ENCODE measurements around the gene DUSP7.

Gene DUSP7

DNA sequence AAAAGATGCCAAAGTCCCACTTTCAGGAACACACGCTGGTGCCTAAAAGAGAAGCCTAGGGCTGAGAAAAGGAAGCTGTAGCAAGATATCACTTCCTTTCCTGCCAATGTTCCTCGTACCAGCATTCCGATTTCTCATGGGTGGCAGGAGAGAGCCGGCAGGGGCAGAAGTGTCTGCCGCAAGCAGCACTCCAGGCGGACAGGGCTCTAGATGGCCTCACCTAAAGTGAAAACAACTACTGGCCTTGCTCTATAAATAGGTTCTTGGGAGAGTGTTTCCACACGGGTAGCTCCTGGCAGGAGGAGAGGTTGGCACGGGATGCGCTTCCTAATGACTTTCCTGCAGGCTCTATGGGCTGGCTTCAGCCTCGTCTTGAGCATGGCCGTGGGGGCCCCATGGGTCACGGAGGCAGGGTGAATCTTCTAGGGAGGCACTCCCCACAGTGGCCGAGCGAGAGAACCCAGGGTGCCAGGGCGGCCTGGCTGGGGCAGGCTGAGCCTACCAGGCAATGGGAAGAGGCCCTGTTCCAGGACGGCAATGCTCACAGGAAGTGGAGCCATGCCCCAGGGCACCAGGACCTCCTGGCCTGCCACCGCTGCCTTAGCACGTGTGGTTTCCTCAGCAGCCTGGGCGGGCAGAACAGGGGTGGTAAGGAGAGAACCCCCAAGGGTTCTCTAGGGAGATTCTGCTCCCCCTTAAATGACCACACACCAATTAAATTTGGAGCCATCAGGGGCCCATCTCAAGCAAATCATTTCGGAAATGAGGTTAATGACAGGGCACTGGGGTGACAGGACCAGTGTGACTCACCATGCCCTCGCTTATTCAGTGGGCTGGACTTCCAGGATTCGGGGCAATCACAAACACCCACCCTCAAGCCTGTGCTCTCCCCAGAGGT lies 14.6 kb upstream of the DUSP7 start:
- no peak for DNase-seq (ENCODE audit: extremely low read depth, low read depth)
- TF ChIP-seq, protein P1, sequence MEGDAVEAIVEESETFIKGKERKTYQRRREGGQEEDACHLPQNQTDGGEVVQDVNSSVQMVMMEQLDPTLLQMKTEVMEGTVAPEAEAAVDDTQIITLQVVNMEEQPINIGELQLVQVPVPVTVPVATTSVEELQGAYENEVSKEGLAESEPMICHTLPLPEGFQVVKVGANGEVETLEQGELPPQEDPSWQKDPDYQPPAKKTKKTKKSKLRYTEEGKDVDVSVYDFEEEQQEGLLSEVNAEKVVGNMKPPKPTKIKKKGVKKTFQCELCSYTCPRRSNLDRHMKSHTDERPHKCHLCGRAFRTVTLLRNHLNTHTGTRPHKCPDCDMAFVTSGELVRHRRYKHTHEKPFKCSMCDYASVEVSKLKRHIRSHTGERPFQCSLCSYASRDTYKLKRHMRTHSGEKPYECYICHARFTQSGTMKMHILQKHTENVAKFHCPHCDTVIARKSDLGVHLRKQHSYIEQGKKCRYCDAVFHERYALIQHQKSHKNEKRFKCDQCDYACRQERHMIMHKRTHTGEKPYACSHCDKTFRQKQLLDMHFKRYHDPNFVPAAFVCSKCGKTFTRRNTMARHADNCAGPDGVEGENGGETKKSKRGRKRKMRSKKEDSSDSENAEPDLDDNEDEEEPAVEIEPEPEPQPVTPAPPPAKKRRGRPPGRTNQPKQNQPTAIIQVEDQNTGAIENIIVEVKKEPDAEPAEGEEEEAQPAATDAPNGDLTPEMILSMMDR (IDR thresholded peaks at IDR 0.05; ENCODE audit: low read depth, low read length), result no peak

DNA sequence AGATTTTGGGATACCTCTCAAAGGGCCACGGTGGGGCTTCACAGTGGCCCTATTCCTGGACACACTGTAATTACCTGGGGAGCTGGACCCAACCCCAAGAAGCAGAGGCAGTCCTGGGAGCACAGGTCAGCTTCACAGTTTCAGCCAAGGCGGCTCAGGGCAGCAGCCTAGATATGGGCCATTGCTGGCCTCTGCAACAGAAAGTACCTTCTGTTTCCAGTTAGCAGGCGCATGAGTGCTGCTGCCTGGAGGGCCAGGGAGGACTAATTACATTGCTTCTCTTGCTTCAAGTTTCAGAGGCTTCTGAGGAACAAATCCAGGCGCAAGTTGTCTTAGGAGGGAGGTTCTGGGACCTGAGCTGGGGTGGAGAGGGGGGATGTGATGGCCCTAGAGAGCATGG lies 13.5 kb upstream of the DUSP7 start:
- no peak for DNase-seq (ENCODE audit: extremely low read depth, low read depth)
- TF ChIP-seq, protein P1 (IDR thresholded peaks at IDR 0.05; ENCODE audit: low read depth, low read length), result no peak

DNA sequence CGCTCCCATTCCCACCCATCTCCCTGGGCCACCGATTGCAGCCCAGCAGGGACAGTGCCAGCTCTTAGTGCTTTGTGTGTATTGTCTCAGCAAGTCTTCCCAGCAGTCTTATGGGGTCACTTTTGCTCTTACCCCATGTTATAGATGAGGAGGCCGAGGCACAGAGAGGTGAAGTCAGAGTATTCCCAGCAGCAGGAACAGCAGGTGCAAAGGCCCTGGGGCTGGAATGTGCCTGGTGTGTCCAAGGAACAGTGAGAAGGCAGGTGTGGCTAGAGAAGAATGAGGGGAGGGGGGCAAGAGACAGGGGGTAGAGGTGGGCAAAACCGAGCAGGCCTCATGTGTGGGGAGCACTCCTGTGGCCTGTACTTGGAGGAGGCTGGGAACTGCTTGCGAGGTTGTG lies 12.8 kb upstream of the DUSP7 start:
- TF ChIP-seq, protein P1 (IDR thresholded peaks at IDR 0.05; ENCODE audit: low read depth, low read length), result no peak
- no peak for DNase-seq (ENCODE audit: extremely low read depth, low read depth)

DNA sequence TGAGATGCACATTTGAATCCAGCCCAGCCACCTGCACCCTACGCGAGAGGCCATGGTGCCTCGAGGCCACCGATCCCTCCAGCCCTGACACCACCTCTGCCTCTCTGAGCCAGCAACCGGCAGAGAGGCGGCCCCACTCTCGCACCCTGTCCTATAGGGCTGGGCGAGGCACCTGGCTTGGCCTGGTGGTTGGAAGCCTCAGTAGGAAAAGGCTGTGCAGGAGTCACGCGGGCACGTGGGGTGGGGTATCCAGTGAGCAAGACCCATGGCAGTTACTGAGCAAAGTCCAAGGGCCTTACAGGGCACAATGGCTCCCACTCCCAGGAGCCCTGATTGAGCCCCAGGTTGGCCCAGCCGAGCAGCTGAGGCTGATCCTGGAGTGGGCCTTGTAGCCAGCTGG lies 12.4 kb upstream of the DUSP7 start:
- TF ChIP-seq, protein P1 (IDR thresholded peaks at IDR 0.05; ENCODE audit: low read depth, low read length), result no peak
- DNase-seq (ENCODE audit: extremely low read depth, low read depth), result no peak

DNA sequence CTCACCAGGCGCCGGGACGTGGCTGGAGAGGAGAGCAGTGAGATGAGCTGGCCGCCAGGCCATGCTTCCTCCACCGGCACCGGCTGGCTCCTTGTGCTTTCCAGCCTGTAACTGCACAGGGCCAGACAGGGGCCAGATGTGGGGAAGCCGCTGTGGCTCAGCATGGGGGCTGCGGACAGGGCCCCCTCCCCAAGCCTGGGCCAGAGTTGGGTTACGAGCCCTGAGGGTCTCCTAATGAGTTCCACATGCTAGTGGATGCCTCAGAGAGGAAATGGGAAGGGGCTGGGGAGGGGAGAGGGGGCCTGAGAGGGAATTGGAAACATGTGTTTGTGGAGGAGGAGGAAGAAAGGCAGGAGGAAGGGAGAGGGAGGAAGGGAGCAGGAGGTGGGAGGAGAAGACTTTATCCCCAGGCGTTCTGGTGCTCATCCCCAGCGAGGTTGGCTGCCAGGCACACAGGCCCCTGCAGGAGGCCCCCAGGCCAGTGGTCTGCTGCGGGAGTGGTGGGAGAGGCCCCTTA lies 11.7 kb upstream of the DUSP7 start:
- TF ChIP-seq, protein P1 (IDR thresholded peaks at IDR 0.05; ENCODE audit: low read depth, low read length), result no peak
- no peak for DNase-seq (ENCODE audit: extremely low read depth, low read depth)

DNA sequence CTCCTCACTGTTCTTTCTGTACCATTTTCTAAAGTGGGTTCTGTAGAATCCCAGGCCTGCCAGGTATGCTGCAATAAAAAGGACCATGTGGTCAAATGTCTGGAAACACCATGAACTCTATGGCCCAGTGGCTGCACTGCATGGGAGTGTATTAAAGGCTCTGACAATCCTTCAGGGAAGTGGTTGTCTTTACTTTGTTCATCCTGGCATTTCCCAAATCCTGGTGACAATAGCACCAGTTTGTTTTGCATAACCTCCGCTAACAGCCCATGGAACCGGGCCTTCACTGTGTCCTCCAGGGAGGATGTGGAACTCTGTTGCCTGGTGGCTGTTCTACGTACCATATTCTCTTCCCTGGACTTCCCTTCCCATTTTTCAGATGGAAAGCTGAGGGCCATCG lies 11.2 kb upstream of the DUSP7 start:
- DNase-seq (ENCODE audit: extremely low read depth, low read depth), result no peak

DNA sequence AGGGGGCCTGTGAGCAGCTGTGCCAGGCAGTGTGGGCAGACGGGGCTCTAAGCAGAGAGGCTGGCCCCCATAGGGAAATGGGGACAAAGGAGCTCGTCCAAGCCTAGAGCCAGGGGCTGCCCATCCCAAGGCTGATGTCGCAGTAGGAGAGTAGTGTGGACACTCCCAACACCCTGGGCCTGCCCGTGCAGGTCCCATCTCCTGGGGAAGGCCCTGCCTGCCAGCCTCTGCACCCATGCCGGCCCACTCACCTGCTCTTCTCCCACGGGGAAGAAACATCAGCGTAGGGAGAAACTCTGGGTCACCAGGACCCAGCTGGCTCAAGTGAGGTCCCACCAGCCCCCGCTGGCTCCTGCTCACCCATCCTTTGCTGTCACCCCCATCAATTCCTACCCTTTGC lies 10.7 kb upstream of the DUSP7 start:
- TF ChIP-seq, protein P1 (IDR thresholded peaks at IDR 0.05; ENCODE audit: low read depth, low read length), result no peak
- no peak for DNase-seq (ENCODE audit: extremely low read depth, low read depth)

More for the DNA sequence above, 11.2 kb upstream of the DUSP7 start:
- TF ChIP-seq, protein P1 (IDR thresholded peaks at IDR 0.05; ENCODE audit: low read depth, low read length), result no peak
